ENCODE measurements around the gene XYLT1. TPM values are rescaled to one million over a fixed set of nuclear protein-coding genes. Genes with fewer than 3 reads are reported as not detected.

XYLT1 gene
- total RNA-seq, 1 donor from 2014 or later: 12.3 TPM

DNA sequence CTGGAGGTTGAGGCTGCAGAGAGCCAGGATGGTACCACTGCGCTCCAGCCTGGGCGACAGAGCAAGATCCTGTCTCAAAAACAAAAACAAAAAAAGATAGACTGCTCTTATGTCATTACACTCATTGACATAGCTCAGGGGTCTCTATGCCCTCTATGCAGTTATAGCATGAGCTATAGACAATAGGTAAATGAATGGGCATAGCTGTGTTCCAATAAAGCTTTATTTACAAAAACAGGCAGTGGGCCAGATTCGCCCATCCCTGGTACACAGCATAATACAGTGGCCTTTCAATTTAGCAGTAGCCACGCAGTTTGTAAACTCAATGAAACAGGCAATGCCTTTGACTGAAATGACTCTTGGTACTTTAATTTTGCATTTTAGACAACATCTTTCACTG lies 51.5 kb downstream of the XYLT1 start:
- no peaks in the 10 kb centered on the region for H3K9me3 Mint-ChIP-seq (ENCODE audit: low read depth)
- no peak overlapping the region for H3K4me3 Mint-ChIP-seq (ENCODE audit: low read depth)
- no peak for DNase-seq (ENCODE audit: low spot score, unreplicated experiment)
- no peaks in the 10 kb centered on the region for H3K36me3 Mint-ChIP-seq (ENCODE audit: insufficient read depth)
- no peak overlapping the region for H3K27ac Mint-ChIP-seq
- TF ChIP-seq, protein P1, sequence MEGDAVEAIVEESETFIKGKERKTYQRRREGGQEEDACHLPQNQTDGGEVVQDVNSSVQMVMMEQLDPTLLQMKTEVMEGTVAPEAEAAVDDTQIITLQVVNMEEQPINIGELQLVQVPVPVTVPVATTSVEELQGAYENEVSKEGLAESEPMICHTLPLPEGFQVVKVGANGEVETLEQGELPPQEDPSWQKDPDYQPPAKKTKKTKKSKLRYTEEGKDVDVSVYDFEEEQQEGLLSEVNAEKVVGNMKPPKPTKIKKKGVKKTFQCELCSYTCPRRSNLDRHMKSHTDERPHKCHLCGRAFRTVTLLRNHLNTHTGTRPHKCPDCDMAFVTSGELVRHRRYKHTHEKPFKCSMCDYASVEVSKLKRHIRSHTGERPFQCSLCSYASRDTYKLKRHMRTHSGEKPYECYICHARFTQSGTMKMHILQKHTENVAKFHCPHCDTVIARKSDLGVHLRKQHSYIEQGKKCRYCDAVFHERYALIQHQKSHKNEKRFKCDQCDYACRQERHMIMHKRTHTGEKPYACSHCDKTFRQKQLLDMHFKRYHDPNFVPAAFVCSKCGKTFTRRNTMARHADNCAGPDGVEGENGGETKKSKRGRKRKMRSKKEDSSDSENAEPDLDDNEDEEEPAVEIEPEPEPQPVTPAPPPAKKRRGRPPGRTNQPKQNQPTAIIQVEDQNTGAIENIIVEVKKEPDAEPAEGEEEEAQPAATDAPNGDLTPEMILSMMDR (IDR thresholded peaks at IDR 0.05; ENCODE audit: unreplicated experiment): no peak
- H3K4me1 Mint-ChIP-seq (ENCODE audit: low read depth): peaks cover 7% of the 10 kb centered on the region
- H3K27me3 Mint-ChIP-seq: no peaks in the 10 kb centered on the region

DNA sequence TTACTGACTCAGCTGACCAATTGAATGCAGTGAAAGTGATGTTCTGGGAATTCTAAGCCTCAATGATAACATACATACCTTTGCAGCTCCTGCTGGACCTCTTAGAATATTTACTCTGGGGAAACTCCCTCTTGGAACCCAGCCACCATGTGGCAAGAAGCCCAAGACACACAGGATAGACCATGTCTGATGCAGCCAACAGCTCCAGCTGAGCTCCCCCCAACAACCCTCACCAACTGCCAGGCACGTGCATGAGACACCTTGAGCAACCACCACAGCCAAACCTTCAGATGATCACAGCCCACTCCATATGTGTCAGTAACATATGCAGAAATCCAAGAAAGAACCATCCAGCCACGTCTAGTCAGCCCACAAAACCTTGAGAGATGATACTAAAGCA lies 53.0 kb downstream of the XYLT1 start:
- Mint-ChIP-seq H3K27ac (no peak overlapping the region), H3K9me3 (ENCODE audit: low read depth) (no peaks in the 10 kb centered on the region), H3K4me1 (ENCODE audit: low read depth) (peaks cover 7% of the 10 kb centered on the region), H3K4me3 (ENCODE audit: low read depth) (no peak overlapping the region), H3K36me3 (ENCODE audit: insufficient read depth) (no peaks in the 10 kb centered on the region), H3K27me3 (no peaks in the 10 kb centered on the region)
- no peak for DNase-seq (ENCODE audit: low spot score, unreplicated experiment)
- TF ChIP-seq, protein P1 (IDR thresholded peaks at IDR 0.05; ENCODE audit: unreplicated experiment): no peak

DNA sequence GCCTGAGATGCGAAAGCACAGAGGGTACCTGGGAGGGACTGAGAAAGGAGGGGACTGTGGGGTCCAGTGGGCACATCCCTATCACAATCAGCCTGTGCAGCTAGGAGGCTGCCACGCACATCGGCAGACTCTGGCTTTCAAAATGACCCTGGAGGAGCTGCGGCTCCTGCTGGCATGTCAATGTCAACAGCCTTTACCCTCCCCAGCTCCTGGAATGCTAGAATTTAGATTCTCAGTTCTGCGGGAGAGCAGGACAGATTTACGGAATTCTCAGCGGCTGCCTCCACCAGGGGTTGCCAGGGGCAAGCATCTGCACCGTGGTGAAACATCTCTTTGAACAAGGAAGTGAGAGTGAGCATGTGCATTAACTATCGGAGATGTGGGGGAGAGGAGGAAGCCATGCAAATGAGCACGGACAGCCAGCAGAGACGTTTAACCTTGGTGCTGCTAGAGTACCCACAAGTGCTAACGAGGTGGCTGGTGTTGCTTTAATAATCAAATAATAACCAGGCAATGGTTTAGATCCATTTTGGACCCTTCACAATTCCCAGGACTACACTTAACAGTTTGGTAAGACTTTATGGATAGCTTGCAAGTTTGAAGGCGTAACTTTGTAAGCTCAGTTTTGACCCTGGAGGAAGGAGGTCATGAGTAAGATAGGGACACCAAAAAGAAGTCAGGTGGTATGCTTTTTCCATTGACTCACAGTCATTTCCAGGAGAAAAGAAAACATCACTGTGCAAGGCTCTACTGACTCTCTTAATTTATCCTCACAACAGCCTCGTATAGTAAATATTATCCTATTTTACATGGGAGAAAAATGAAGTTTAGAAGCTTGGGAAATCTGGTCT lies 54.1 kb downstream of the XYLT1 start:
- Mint-ChIP-seq H3K27me3 (no peaks in the 10 kb centered on the region), H3K9me3 (ENCODE audit: low read depth) (no peaks in the 10 kb centered on the region), H3K4me3 (ENCODE audit: low read depth) (no peak overlapping the region), H3K27ac (no peak overlapping the region), H3K4me1 (ENCODE audit: low read depth) (peaks cover 13% of the 10 kb centered on the region), H3K36me3 (ENCODE audit: insufficient read depth) (no peaks in the 10 kb centered on the region)
- DNase-seq (ENCODE audit: low spot score, unreplicated experiment): no peak
- TF ChIP-seq, protein P1 (IDR thresholded peaks at IDR 0.05; ENCODE audit: unreplicated experiment): peak; percentile 10

DNA sequence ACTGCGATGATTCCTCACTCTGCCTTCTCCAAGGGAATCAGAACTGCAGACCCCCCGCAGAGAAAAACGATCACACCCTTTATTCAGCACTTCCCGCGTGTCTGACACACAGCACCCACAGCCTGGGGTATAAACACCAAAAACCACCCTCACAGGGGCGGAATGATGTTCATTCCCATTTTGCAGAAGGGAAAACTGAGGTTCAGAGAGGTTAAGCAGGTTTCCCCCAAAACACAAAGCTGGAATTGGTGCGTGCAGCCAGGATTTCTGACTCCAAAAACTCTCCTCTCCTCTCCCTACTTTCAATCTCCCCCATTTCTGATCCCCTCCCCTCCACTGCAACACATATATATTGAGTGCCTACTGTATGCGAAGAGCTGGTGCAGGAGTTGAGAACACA lies 55.8 kb downstream of the XYLT1 start:
- no peak for DNase-seq (ENCODE audit: low spot score, unreplicated experiment)
- H3K4me3 Mint-ChIP-seq (ENCODE audit: low read depth): no peak overlapping the region
- H3K36me3 Mint-ChIP-seq (ENCODE audit: insufficient read depth): peaks cover 2% of the 10 kb centered on the region
- no peaks in the 10 kb centered on the region for H3K27me3 Mint-ChIP-seq
- H3K4me1 Mint-ChIP-seq (ENCODE audit: low read depth): peaks cover 13% of the 10 kb centered on the region
- no peak overlapping the region for H3K27ac Mint-ChIP-seq
- no peaks in the 10 kb centered on the region for H3K9me3 Mint-ChIP-seq (ENCODE audit: low read depth)
- TF ChIP-seq, protein P1 (IDR thresholded peaks at IDR 0.05; ENCODE audit: unreplicated experiment): no peak

DNA sequence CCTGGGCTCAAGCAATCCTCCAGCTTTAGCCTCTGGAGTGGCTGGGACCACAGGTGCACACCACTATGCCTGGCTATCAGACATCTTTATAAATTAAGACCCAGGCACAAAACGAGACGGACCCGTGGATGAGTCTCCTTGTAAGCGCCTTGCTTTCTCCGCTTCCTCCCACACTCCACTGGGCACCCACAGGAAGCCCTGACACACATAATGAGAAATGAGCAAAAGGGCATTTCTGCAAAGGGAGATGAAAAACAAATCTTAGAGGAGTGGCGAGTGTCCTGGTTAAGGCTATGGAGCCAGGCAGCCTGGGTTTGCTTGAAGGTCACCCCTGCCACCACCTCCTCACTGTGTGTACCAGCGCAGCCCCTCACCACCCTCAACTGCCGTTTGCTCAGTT lies 56.3 kb downstream of the XYLT1 start:
- H3K9me3 Mint-ChIP-seq (ENCODE audit: low read depth): no peaks in the 10 kb centered on the region
- TF ChIP-seq, protein P1 (IDR thresholded peaks at IDR 0.05; ENCODE audit: unreplicated experiment): no peak
- H3K27ac Mint-ChIP-seq: no peak overlapping the region
- H3K4me1 Mint-ChIP-seq (ENCODE audit: low read depth): peaks cover 13% of the 10 kb centered on the region
- H3K36me3 Mint-ChIP-seq (ENCODE audit: insufficient read depth): peaks cover 2% of the 10 kb centered on the region
- H3K4me3 Mint-ChIP-seq (ENCODE audit: low read depth): no peak overlapping the region
- DNase-seq (ENCODE audit: low spot score, unreplicated experiment): no peak
- no peaks in the 10 kb centered on the region for H3K27me3 Mint-ChIP-seq
